Measurements from ENCODE around the gene TMED9. TPM values are rescaled to one million over a fixed set of nuclear protein-coding genes. Genes with fewer than 3 reads are reported as not detected.

Gene TMED9
- total RNA-seq, 2 experiments from 2014 or later = 104 to 109 TPM

DNA sequence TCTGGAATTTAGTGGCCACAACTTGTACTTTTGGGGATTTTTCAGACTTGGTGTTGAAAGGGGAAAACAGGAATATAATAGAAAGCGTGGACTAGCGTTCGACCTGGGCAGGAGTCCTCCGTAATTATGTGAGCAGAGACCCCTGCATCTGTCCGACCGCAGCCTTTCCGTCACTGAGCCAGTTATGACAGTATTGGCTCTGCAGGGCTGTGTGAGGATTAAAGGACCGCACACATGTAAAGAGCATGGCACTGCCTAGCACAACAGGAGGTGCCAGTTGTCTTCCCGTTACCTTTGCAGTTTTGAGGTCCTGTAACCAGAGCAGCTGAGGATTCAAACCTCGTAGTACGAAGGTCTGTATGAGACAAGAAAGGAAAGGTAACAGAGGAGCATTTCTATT, 9.1 kb downstream of the TMED9 start:
- Mint-ChIP-seq H3K36me3 (ENCODE audit: low read depth) (peaks cover 12% of the 10 kb centered on the region), H3K9me3 (ENCODE audit: insufficient read depth) (no peaks in the 10 kb centered on the region), H3K4me3 (peak overlapping the region; percentile 89), H3K27me3 (ENCODE audit: low read depth) (no peaks in the 10 kb centered on the region), H3K4me1 (ENCODE audit: low read depth) (peaks cover 21% of the 10 kb centered on the region), H3K27ac (peak overlapping the region; percentile 91)
- CTCF ChIA-PET = no interaction called here
- no peak for DNase-seq
- POLR2A ChIA-PET = no interaction called here
- ATAC-seq = no peak

DNA sequence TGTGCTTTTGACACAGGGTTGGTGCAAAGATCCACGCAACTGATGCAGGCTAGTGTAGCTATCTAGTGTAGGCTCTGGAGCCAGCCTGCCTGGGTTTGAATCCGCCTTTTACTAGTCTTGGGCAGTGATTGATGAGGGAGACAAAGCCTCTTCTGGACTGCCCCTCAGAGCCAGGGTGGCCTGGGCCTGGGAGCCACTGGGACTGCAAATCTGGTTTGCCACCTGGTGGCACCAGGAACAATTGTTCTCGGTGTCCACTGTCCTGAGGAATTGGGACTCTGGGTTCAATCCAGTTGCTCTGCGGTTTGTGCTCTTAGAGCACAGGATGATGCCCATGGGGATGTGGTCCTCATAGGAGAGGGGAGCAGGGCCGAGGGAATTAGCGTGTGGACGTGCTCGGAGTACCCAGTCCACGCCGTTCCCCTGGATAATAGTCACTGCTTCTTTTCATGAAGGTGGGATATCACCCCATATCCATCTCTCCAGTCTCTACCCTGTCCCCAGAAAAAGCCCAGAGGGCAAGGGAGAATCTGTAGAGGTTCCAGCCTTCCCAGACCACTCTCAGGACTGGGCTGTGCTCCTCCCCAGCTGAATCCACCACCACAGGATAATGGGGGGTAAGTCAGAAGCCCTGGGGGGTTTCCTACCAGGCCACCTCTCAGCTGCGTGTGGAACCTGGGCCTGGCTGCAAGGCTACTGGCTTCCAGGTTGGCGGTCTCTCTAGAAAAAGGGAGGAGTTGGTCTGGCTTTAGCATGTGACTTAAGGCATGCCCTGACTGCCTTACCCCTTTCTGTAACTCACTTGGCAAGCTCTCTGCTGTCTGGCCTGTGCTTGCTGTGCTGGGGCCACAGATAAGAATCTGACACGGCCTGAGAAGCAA, 9.8 kb downstream of the TMED9 start:
- Mint-ChIP-seq H3K9me3 (ENCODE audit: insufficient read depth) (no peaks in the 10 kb centered on the region), H3K27ac (no peak overlapping the region), H3K4me3 (peak overlapping the region; percentile 89), H3K36me3 (ENCODE audit: low read depth) (peaks cover 5% of the 10 kb centered on the region), H3K27me3 (ENCODE audit: low read depth) (no peaks in the 10 kb centered on the region), H3K4me1 (ENCODE audit: low read depth) (peaks cover 21% of the 10 kb centered on the region)
- POLR2A ChIA-PET = no interaction called here
- CTCF ChIA-PET = no interaction called here
- ATAC-seq = no peak
- DNase-seq = no peak

DNA sequence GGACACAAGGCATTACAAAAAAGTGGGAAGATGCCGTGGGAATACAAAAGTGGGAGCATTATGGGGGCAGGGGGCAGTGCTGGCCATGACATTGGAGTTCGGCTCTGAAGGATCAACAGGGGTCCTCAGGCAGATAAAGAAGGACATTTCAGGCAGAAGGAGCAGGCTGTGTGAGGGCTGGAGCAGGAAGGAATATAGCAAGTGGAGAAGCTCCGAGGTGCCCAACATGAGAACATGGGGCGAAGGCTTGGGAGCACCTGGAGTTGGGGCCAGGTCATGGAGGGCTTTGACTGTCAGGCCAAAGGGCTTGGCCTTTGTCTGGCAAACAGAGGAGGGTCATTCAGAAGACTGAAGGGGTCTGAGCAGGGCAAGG, 10.4 kb downstream of the TMED9 start:
- ATAC-seq (no peak), DNase-seq (no peak)
- CTCF ChIA-PET = no interaction called here
- Mint-ChIP-seq H3K27ac (no peak overlapping the region), H3K4me3 (no peak overlapping the region), H3K9me3 (ENCODE audit: insufficient read depth) (no peaks in the 10 kb centered on the region), H3K36me3 (ENCODE audit: low read depth) (peaks cover 3% of the 10 kb centered on the region), H3K27me3 (ENCODE audit: low read depth) (no peaks in the 10 kb centered on the region), H3K4me1 (ENCODE audit: low read depth) (peaks cover 21% of the 10 kb centered on the region)
- POLR2A ChIA-PET = no interaction called here

- CTCF ChIA-PET = no interaction called here
- Mint-ChIP-seq H3K4me3 (no peak overlapping the region), H3K9me3 (ENCODE audit: insufficient read depth) (no peaks in the 10 kb centered on the region), H3K27me3 (ENCODE audit: low read depth) (no peaks in the 10 kb centered on the region), H3K27ac (no peak overlapping the region), H3K4me1 (ENCODE audit: low read depth) (peaks cover 17% of the 10 kb centered on the region), H3K36me3 (ENCODE audit: low read depth) (peaks cover 2% of the 10 kb centered on the region)
- POLR2A ChIA-PET = no interaction called here
- DNase-seq (no peak), ATAC-seq (no peak)
Measured at GRCh38 chr5:177603631-177604030, 11.6 kb downstream of the TMED9 start.

DNA sequence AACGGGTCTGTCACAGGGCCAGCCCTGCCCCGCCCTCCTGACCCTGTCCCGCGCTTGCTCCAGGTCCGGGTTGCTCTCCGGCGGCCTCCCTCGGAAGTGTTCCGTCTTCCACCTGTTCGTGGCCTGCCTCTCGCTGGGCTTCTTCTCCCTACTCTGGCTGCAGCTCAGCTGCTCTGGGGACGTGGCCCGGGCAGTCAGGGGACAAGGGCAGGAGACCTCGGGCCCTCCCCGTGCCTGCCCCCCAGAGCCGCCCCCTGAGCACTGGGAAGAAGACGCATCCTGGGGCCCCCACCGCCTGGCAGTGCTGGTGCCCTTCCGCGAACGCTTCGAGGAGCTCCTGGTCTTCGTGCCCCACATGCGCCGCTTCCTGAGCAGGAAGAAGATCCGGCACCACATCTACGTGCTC, 12.1 kb downstream of the TMED9 start:
- Mint-ChIP-seq H3K4me3 (no peak overlapping the region), H3K36me3 (ENCODE audit: low read depth) (peaks cover 2% of the 10 kb centered on the region), H3K4me1 (ENCODE audit: low read depth) (peaks cover 13% of the 10 kb centered on the region), H3K27ac (no peak overlapping the region), H3K27me3 (ENCODE audit: low read depth) (no peaks in the 10 kb centered on the region), H3K9me3 (ENCODE audit: insufficient read depth) (no peaks in the 10 kb centered on the region)
- POLR2A ChIA-PET = no interaction called here
- DNase-seq = no peak
- ATAC-seq = no peak
- CTCF ChIA-PET = no interaction called here

DNA sequence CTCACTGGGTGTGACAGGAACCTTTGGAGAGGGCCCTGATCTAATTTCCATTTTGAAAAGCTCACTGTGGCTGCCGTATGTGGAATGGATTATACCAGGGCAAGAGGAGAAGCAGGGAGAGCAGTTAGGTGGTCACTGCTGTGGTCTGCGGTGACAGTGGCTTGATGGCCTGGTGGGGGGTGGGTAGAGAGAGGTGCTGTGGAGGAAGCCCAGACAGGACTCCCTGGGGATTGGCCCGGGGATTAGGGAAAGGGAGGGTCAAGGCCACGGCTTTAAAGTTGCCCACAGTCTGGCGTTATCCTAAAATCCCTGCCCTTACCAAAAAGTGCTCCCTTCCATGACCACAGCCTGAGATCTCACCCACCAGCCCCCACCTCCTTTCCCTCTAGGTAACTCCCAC, 12.7 kb downstream of the TMED9 start:
- Mint-ChIP-seq H3K27me3 (ENCODE audit: low read depth) (no peaks in the 10 kb centered on the region), H3K9me3 (ENCODE audit: insufficient read depth) (no peaks in the 10 kb centered on the region), H3K4me3 (no peak overlapping the region), H3K4me1 (ENCODE audit: low read depth) (peaks cover 11% of the 10 kb centered on the region), H3K36me3 (ENCODE audit: low read depth) (peaks cover 2% of the 10 kb centered on the region), H3K27ac (no peak overlapping the region)
- ChIA-PET CTCF (no interaction called here), POLR2A (interaction anchor here (1.4 kb wide), 1 partner anchor 12 kb away, joined by 4 read pairs; the partner anchor contains the start of gene TMED9)
- ATAC-seq = no peak
- no peak for DNase-seq

DNA sequence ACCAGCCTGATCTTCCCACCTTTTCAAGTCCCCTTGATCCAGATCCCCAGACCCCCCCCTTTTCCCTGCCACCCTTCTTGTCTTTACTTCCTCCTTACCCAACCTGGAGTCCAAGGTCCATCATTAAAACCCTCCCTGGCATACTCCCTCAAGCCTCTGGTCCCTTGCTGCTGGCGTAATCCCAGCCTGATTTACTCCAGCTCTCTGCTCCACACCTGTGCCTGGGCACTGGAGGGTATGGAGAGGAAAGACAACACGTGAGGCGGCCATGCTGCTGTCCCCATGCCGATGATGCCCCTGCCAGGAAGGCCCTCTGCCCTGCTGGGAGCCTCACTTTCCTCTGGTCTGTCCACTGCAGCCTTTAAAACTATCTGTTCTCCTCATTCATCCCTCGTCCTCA, 13.1 kb downstream of the TMED9 start:
- Mint-ChIP-seq H3K4me3 (no peak overlapping the region), H3K4me1 (ENCODE audit: low read depth) (peaks cover 11% of the 10 kb centered on the region), H3K27ac (no peak overlapping the region), H3K36me3 (ENCODE audit: low read depth) (peaks cover 2% of the 10 kb centered on the region), H3K27me3 (ENCODE audit: low read depth) (no peaks in the 10 kb centered on the region), H3K9me3 (ENCODE audit: insufficient read depth) (no peaks in the 10 kb centered on the region)
- DNase-seq = no peak
- no peak for ATAC-seq
- CTCF ChIA-PET = no interaction called here
- POLR2A ChIA-PET = interaction anchor here (1.4 kb wide), 1 partner anchor 13 kb away, joined by 4 read pairs; the partner anchor contains the start of gene TMED9

DNA sequence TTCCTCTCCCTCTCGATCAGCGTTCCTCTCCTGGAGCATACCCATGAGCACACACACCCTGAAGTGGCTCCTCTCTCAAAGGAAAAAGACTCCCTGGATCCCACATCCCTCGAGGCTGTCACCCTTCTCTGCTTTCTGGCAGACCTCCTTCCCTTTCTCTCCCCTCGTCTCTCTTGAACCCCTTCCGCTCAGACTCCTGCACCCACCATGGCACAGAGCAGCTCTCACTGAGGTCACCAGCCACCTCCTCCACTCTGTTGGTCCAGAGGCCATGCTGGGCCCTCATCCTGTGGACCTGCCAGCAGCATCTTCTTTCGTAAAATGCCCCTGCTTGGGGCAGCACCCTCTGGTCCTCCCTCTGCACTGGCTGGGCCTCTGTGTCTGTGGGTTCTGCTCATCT, 13.7 kb downstream of the TMED9 start:
- ChIA-PET CTCF (no interaction called here), POLR2A (interaction anchor here (1.4 kb wide), 1 partner anchor 13 kb away, joined by 4 read pairs; the partner anchor contains the start of gene TMED9)
- H3K4me3 Mint-ChIP-seq = no peak overlapping the region
- H3K9me3 Mint-ChIP-seq (ENCODE audit: insufficient read depth) = no peaks in the 10 kb centered on the region
- H3K36me3 Mint-ChIP-seq (ENCODE audit: low read depth) = peaks cover 2% of the 10 kb centered on the region
- DNase-seq = no peak
- H3K4me1 Mint-ChIP-seq (ENCODE audit: low read depth) = peaks cover 8% of the 10 kb centered on the region
- ATAC-seq = no peak
- no peak overlapping the region for H3K27ac Mint-ChIP-seq
- H3K27me3 Mint-ChIP-seq (ENCODE audit: low read depth) = no peaks in the 10 kb centered on the region

- H3K9me3 Mint-ChIP-seq (ENCODE audit: insufficient read depth) = no peaks in the 10 kb centered on the region
- no peaks in the 10 kb centered on the region for H3K27me3 Mint-ChIP-seq (ENCODE audit: low read depth)
- peaks cover 2% of the 10 kb centered on the region for H3K36me3 Mint-ChIP-seq (ENCODE audit: low read depth)
- CTCF ChIA-PET = no interaction called here
- ATAC-seq = no peak
- no peak overlapping the region for H3K4me3 Mint-ChIP-seq
- peaks cover 4% of the 10 kb centered on the region for H3K4me1 Mint-ChIP-seq (ENCODE audit: low read depth)
- POLR2A ChIA-PET = interaction anchor here (0.6 to 1.4 kb wide), 2 partner anchors 14 to 98 kb away, joined by 3 to 4 read pairs; partner anchors contain the start of gene TMED9
- no peak overlapping the region for H3K27ac Mint-ChIP-seq
- no peak for DNase-seq
Measured at GRCh38 chr5:177606071-177607051, 14.4 kb downstream of the TMED9 start.

DNA sequence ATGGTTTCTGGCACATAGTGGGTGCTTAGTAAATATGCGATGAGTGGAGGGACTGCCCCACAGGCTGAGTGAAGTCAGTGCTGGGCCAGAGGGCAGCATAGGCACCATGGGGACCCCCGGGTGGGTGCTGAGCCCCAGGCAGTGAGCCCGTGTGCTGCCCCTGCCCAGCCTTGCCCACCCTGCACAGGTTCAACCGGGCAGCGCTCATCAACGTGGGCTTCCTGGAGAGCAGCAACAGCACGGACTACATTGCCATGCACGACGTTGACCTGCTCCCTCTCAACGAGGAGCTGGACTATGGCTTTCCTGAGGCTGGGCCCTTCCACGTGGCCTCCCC, 15.1 kb downstream of the TMED9 start:
- no peak overlapping the region for H3K4me3 Mint-ChIP-seq
- ATAC-seq (no peak), DNase-seq (no peak)
- peaks cover 2% of the 10 kb centered on the region for H3K36me3 Mint-ChIP-seq (ENCODE audit: low read depth)
- H3K27me3 Mint-ChIP-seq (ENCODE audit: low read depth) = no peaks in the 10 kb centered on the region
- no peaks in the 10 kb centered on the region for H3K9me3 Mint-ChIP-seq (ENCODE audit: insufficient read depth)
- CTCF ChIA-PET = interaction anchor here (0.6 to 1.0 kb wide), 2 partner anchors 15 to 26 kb away, joined by 3 read pairs; partner anchors contain the start of gene TMED9
- H3K4me1 Mint-ChIP-seq (ENCODE audit: low read depth) = peaks cover 4% of the 10 kb centered on the region
- H3K27ac Mint-ChIP-seq = no peak overlapping the region
- POLR2A ChIA-PET = interaction anchor here (0.6 kb wide), 1 partner anchor 99 kb away, joined by 3 read pairs; no protein-coding TSS in a partner anchor

DNA sequence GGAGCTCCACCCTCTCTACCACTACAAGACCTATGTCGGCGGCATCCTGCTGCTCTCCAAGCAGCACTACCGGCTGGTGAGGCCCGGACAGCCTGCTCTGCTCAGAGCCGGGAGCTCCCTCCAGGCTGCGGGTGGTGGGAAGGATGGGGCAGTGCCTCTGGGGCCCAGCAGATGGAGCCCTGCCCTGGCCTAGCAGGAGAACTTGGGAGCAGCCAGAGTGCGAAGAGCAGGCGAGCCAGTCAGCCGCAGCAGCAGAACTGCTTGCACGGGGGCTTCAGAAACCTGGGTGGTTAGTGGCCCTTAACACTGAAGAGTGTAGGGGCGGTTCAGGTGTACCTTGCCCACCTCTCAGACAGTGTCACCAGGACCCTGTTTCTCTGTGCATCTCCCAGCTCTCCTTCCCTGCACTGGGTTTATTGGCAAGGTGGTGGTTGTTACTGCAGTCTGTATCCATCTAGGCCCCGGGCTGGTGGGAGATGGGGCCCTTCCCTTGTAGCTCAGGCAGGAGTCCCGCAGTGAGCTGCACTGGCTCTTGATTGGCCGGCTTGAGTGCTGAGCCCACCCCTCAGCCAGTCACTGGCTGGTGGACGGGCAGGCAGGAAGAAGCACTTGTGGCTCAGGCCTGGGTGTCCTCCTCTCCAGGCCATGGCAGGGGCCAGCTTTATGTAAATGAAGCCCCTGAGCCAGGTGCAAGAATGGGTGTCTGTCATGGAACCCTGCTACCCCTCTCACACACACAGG, 15.6 kb downstream of the TMED9 start:
- Mint-ChIP-seq H3K27ac (no peak overlapping the region), H3K4me3 (no peak overlapping the region), H3K27me3 (ENCODE audit: low read depth) (no peaks in the 10 kb centered on the region), H3K36me3 (ENCODE audit: low read depth) (peaks cover 2% of the 10 kb centered on the region), H3K4me1 (ENCODE audit: low read depth) (peaks cover 4% of the 10 kb centered on the region), H3K9me3 (ENCODE audit: insufficient read depth) (no peaks in the 10 kb centered on the region)
- peak; percentile 86 for ATAC-seq
- POLR2A ChIA-PET = no interaction called here
- CTCF ChIA-PET = interaction anchor here (0.6 to 1.2 kb wide), 3 partner anchors 8 to 25 kb away, joined by 3 read pairs; partner anchors contain the start of genes B4GALT7 and TMED9
- DNase-seq = peak; percentile 71

All from activated CD8-positive, alpha-beta T cell treated with anti-CD3 and anti-CD28 coated beads, Interleukin-2, amount 10 ng/mL, durations not matched to agents 7 days and 5 days (primary cell).